Upper lobe of left lung (tissue), 4 donors: Measurements from ENCODE around the gene SFMBT2.

Source experiments
- CTCF ChIP-seq, 6 experiments: fragments of 450-650 bp in 4 of 6; fragments of 200-600 bp in 2 of 6; sonication (generic) in 2 of 6; IDR thresholded peaks; one replicate each; pipeline ENCODE4 v1.5.1; 2016 to 2019; ENCODE audit warnings: antibody characterized with exemption in 6 of 6
- POLR2AphosphoS5 ChIP-seq, 2 donors: sonication (generic); formaldehyde crosslinking; IDR thresholded peaks; one replicate each; pipeline ENCODE4 v1.5.1; 2017; ENCODE audit warnings: antibody characterized with exemption in 2 of 2

- TF ChIP-seq POLR2AphosphoS5 (IDR thresholded peaks at IDR 0.05) (no peak), CTCF (IDR thresholded peaks at IDR 0.05) (no peak)
Measured at GRCh38 chr10:7275761-7276440, 134.9 kb downstream of the SFMBT2 start.
